Activated B cell treated with CpG ODN at 0.5 μM for 24 hours (primary cell): ENCODE data around the gene PROKR2. TPM values are rescaled to one million over a fixed set of nuclear protein-coding genes. Genes with fewer than 3 reads are reported as not detected.

Experiments
- ATAC-seq: fragments of 200-7000 bp; cut with Tn5 transposase; one replicate; pipeline ENCODE4 v1.10.0; 2021; ENCODE audit warnings: low read depth, mild to moderate bottlenecking, moderate library complexity
- CTCF ChIA-PET: fragments of 350-600 bp; sonication (Branson Sonifier 250); formaldehyde crosslinking; loops from one replicate; lab custom pipeline; 2021; ENCODE audit warnings: antibody characterized with exemption; lab: Charles Lee
- POLR2A ChIA-PET: fragments of 350-600 bp; sonication (Branson Sonifier 250); formaldehyde crosslinking; loops from one replicate; lab custom pipeline; 2021; ENCODE audit warnings: antibody characterized with exemption; lab: Charles Lee
- DNase-seq: peaks from one replicate; pipeline ENCODE4 v3.0.0; 2022
- H3K27ac Mint-ChIP-seq: one replicate; pipeline ENCODE4 v1.8.0; 2020; ENCODE audit warnings: mixed read lengths
- H3K27me3 Mint-ChIP-seq: one replicate; pipeline ENCODE4 v1.8.0; 2021; ENCODE audit warnings: mixed read lengths
- H3K36me3 Mint-ChIP-seq: one replicate; pipeline ENCODE4 v1.8.0; 2021; ENCODE audit warnings: low read depth, mixed read lengths
- H3K4me1 Mint-ChIP-seq: one replicate; pipeline ENCODE4 v1.8.0; 2021; ENCODE audit warnings: mixed read lengths
- H3K4me3 Mint-ChIP-seq: one replicate; pipeline ENCODE4 v1.8.0; 2020; ENCODE audit warnings: mild to moderate bottlenecking, mixed read lengths
- H3K9me3 Mint-ChIP-seq: one replicate; pipeline ENCODE4 v1.8.0; 2020; ENCODE audit warnings: mixed read lengths
- CTCF ChIP-seq: fragments of 200-600 bp; IDR thresholded peaks from one replicate; pipeline ENCODE4 v1.8.0; 2022; ENCODE audit warnings: antibody characterized with exemption, mild to moderate bottlenecking
- intact Hi-C: fragments of 100-400 bp; cut with micrococcal nuclease; formaldehyde crosslinking; loops from one replicate; pipeline ENCODE4 v1.15.1; 2024
- total RNA-seq: library from RNA; stranded (reverse); gene quantifications from 2 replicates; pipeline ENCODE4 v1.2.3, GENCODE V29; 2022

The PROKR2 gene
- total RNA-seq, 1 donor from 2014 or later: not detected

GRCh38 chr20:5290596-5290995 lies 26.2 kb downstream of the PROKR2 start:
- H3K4me3 Mint-ChIP-seq: no peak overlapping the region
- H3K27ac Mint-ChIP-seq: no peak overlapping the region
- no peaks in the 10 kb centered on the region for H3K4me1 Mint-ChIP-seq
- ChIA-PET CTCF (no interaction called here), POLR2A (no interaction called here)
- ATAC-seq (no peak), DNase-seq (no peak)
- intact Hi-C loops: no loop called here
- H3K9me3 Mint-ChIP-seq: peaks cover 3% of the 10 kb centered on the region
- no peaks in the 10 kb centered on the region for H3K36me3 Mint-ChIP-seq
- peaks cover 17% of the 10 kb centered on the region for H3K27me3 Mint-ChIP-seq
- TF ChIP-seq CTCF: no peak

- H3K36me3 Mint-ChIP-seq: no peaks in the 10 kb centered on the region
- H3K27me3 Mint-ChIP-seq: peaks cover 35% of the 10 kb centered on the region
- DNase-seq (no peak), ATAC-seq (no peak)
- POLR2A ChIA-PET: no interaction called here
- peaks cover 5% of the 10 kb centered on the region for H3K9me3 Mint-ChIP-seq
- no peaks in the 10 kb centered on the region for H3K4me1 Mint-ChIP-seq
- no peak for TF ChIP-seq CTCF
- intact Hi-C loops: no loop called here
- no peak overlapping the region for H3K4me3 Mint-ChIP-seq
- CTCF ChIA-PET: no interaction called here
- no peak overlapping the region for H3K27ac Mint-ChIP-seq
These were observed 34.2 kb downstream of the PROKR2 start for GRCh38 chr20:5282561-5282960.

GRCh38 chr20:5279661-5280060 lies 37.1 kb downstream of the PROKR2 start:
- peaks cover 33% of the 10 kb centered on the region for H3K27me3 Mint-ChIP-seq
- no peak for TF ChIP-seq CTCF
- no peaks in the 10 kb centered on the region for H3K4me1 Mint-ChIP-seq
- H3K4me3 Mint-ChIP-seq: no peak overlapping the region
- no peak overlapping the region for H3K27ac Mint-ChIP-seq
- DNase-seq (no peak), ATAC-seq (no peak)
- POLR2A ChIA-PET: no interaction called here
- H3K9me3 Mint-ChIP-seq: peaks cover 2% of the 10 kb centered on the region
- no peaks in the 10 kb centered on the region for H3K36me3 Mint-ChIP-seq
- CTCF ChIA-PET: no interaction called here
- intact Hi-C loops: no loop called here

GRCh38 chr20:5272268-5272667 lies 44.5 kb downstream of the PROKR2 start:
- Mint-ChIP-seq H3K36me3 (no peaks in the 10 kb centered on the region), H3K4me1 (no peaks in the 10 kb centered on the region), H3K4me3 (no peak overlapping the region), H3K9me3 (no peaks in the 10 kb centered on the region), H3K27me3 (peaks cover 6% of the 10 kb centered on the region), H3K27ac (no peak overlapping the region)
- ChIA-PET POLR2A (no interaction called here), CTCF (no interaction called here)
- intact Hi-C loops: no loop called here
- DNase-seq (no peak), ATAC-seq (no peak)
- TF ChIP-seq CTCF: no peak

- ChIA-PET CTCF (no interaction called here), POLR2A (no interaction called here)
- DNase-seq (no peak), ATAC-seq (no peak)
- Mint-ChIP-seq H3K36me3 (no peaks in the 10 kb centered on the region), H3K4me3 (no peak overlapping the region), H3K27me3 (peaks cover 4% of the 10 kb centered on the region), H3K4me1 (no peaks in the 10 kb centered on the region), H3K9me3 (no peaks in the 10 kb centered on the region), H3K27ac (no peak overlapping the region)
- intact Hi-C loops: no loop called here
- no peak for TF ChIP-seq CTCF
These were observed 46.2 kb downstream of the PROKR2 start for GRCh38 chr20:5270603-5271002.
